ENCODE measurements around the gene SPATS2.

The SPATS2 gene

DNA sequence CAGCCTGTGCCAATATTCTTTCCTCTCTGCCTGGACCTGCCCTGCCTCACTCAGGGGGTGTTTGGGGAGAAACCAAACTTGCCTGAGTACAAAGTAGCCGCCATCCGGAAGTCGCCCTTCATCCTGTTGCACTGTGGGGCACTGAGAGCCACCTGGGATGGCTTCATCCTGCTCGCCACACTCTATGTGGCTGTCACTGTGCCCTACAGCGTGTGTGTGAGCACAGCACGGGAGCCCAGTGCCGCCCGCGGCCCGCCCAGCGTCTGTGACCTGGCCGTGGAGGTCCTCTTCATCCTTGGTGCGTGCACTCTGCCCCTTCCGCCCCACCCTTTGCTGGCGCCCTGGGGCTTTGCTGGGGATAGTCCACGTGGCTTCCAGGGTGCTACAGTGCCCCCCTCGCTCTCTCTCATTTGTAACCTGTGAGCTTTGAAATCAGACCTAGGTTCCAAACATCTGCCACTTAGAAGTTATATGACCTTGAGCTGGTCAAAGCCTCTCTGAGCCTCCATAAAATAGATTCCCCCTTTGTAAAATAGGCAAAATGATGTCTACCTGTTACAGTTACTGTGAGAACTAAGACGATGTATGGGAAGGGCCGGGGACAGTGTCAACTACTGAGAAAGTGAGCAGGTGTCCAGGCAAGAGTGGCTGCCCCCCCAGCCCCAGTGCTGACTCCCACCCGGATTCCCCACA is 176.1 kb downstream of the SPATS2 start:
- no peak for FAIRE-seq

GRCh38 chr12:49543914-49544815 is 176.9 kb downstream of the SPATS2 start:
- no peak for FAIRE-seq

DNA sequence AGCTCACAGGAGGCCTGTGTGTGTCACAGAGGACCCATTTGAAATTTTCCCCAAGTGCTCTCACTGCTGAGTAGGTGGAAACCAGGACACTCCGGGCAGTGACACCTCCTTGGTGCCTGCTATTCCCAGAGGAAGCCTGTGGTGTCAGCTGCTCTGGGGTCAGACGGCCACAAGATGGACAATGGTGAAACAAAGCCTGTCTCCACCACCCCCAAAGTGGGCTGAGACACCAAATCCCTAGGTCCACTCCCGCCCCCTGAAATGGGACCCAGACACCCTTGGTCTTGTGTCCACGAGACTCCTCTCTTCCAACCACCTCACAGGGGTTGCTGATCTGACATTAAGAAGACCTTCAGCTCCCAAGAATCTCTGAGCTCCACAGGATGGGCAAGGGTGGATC is 178.6 kb downstream of the SPATS2 start:
- FAIRE-seq = no peak

- FAIRE-seq = no peak
Measured at GRCh38 chr12:49546481-49546880, 179.2 kb downstream of the SPATS2 start.

DNA sequence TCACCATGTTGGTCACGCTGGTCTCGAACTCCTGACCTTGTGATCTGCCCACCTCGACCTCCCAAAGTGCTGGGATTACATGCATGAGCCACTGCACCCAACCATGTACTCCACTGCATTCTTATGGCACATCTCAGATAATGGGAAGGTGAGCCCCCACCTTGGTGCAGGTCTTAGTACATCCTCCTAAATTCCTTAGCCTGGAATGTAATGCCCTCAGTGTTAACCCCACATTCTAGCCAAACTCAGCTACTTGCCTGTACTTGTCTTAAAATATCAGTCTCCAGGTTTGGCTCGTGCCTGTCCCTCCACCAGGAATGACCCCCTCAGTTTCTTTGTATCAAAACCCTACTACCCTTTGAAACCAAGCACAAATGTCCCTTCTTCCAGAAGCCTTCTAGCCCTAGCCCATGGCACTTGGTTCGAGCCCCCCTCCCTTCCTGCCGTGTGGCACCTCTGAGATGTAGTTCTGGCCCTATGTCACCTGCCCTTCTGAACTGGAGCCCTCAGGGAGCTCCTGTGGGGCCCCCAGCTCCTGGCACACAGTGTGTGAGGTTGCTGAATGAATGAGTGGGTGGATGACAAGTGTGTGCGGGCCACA is 179.9 kb downstream of the SPATS2 start:
- FAIRE-seq = no peak

DNA sequence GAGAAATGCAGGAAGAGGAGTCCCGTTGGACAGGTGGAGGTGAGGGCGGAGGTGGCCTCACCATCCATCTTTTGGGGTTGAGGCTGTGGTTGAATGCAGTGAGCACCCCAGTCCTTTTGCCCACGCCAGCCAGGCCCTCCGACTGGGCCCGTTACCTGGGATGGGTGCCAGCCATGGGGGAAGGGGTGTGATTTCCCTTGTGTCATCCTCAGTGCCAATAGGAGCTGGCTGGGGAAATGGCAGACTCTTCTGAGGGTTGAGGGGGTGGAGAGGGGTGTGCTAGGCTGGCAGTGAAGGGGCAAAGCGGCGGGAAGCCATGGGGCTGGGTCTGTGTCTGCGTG is 181.2 kb downstream of the SPATS2 start:
- no peak for FAIRE-seq

GRCh38 chr12:49548822-49549648 is 181.8 kb downstream of the SPATS2 start:
- no peak for FAIRE-seq

- no peak for FAIRE-seq
Measured at GRCh38 chr12:49549735-49550692, 182.8 kb downstream of the SPATS2 start.

GRCh38 chr12:49550693-49551252 is 183.5 kb downstream of the SPATS2 start:
- no peak for FAIRE-seq

DNA sequence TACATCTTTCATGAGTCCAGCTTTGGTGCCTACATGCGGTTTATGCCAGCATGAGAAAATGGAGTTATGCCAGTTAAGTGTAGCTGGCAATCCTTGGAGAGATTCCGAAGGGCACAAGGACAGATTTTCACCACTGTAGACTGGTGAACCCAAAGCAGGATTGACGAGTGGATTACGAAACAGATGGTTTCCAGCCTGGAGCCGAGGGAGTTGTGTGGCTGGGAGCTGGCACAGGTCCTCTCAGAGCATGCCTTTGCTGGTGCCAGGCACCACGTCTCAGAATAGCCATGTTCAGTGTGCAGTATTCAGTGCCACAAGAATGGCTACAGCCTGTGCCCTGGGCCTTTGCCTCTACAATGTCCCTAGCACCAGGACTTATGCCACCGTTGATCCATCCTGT is 184.8 kb downstream of the SPATS2 start:
- no peak for FAIRE-seq

DNA sequence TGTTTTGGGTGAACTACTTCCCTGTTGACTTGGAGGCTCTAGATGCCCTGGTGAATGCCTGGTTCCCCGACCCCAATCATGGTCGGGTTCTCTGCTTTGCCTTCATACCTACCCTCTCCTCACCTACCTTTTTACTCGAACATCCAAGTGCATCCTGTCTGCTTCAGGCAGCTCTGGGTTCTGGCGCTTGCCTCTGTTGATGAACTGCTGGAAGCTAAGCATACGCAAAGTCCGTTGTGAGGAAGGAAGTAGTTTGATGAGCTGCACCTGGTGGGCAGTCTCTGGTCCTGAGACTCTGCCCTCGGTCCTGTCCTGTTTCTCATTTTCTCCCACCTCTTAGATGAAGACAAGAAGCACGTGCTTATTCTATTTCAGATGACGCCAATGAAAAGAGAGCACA is 185.2 kb downstream of the SPATS2 start:
- FAIRE-seq = no peak

DNA sequence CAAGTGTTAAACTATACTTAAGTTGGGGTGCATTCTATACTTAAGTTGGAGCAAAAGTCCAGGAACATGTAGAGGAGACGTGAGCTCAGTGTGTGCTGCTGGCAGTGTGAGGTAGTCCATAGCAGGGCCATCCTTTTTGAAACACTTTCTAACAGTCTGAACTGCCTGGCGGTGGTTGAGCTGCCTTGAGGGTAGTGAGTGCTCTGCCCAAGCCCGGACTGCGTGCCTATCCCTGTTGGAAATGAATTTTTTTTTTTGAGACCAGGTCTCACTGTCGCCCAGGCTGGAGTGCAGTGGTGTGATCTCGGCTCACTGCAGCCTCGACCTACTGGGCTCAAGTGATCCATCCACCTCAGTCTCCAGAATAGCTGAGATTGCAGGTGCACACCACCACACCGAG is 185.6 kb downstream of the SPATS2 start:
- FAIRE-seq = no peak

GRCh38 chr12:49553512-49554088 is 186.3 kb downstream of the SPATS2 start:
- peak; percentile 87 for FAIRE-seq

DNA sequence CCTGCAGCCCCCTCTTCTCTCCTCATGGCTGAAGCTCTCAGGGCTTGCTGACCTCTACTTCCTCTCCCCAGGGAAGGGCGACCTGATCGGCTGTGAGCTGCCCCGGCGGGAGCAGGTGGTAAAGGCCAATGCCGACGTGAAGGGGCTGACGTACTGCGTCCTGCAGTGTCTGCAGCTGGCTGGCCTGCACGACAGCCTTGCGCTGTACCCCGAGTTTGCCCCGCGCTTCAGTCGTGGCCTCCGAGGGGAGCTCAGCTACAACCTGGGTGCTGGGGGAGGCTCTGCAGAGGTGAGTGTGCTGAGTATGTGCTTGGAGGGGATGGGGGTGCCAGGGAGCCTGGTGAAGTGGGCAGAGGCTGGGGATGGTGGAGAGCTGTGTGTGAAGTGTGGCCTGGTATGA is 187.0 kb downstream of the SPATS2 start:
- FAIRE-seq = no peak

- no peak for FAIRE-seq
Measured at GRCh38 chr12:49555631-49556390, 188.5 kb downstream of the SPATS2 start.

GRCh38 chr12:49556391-49557186 is 189.3 kb downstream of the SPATS2 start:
- no peak for FAIRE-seq

GRCh38 chr12:49557187-49557916 is 190.1 kb downstream of the SPATS2 start:
- no peak for FAIRE-seq

- FAIRE-seq = no peak
Measured at GRCh38 chr12:49557917-49558215, 190.6 kb downstream of the SPATS2 start.

DNA sequence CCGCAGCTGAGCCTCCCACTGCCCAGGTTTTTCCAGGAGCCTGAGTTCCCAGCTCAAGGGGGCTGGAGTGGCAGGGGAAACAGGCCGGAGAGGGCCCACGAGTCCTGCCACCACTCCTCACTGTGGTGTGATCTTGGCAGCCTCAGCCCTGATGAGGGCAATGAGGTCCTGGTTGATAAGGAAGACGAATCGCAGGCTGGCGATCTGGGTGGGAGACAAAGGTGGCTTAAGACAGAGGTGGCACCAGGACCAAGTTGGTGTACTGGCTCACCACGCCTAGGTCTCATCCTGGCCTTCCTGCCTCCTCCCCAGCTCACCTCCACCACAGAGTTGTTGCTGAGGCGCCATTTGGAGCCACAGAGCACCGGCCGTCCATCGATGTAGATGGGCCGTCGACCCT is 191.3 kb downstream of the SPATS2 start:
- FAIRE-seq = no peak

Data from G401.6 (cell line).